COLO829 (cell line): ENCODE results near the gene ADAM12.

ENCODE experiments used
- DNase-seq: peaks from one replicate; pipeline ENCODE4 v3.0.0; 2012; ENCODE audit warnings: low spot score

Gene ADAM12

DNA sequence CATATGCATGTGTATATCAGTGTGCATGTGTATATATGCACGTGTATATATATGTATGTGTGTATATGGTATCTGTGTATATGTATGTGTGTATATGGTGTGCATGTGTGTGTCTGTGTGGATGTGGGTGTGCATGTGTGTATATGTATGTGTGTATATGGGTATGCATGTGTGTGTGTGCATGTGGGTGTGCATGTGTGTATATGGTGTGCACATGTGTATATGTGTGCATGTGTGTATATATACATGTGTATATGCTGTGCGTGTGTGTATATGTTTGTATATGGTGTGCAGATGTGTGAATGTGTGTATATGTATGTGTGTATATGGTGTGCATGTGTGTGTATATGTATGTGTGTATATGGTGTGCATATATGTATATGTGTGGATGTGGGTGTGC is 245.2 kb downstream of the ADAM12 start:
- no peak for DNase-seq

DNA sequence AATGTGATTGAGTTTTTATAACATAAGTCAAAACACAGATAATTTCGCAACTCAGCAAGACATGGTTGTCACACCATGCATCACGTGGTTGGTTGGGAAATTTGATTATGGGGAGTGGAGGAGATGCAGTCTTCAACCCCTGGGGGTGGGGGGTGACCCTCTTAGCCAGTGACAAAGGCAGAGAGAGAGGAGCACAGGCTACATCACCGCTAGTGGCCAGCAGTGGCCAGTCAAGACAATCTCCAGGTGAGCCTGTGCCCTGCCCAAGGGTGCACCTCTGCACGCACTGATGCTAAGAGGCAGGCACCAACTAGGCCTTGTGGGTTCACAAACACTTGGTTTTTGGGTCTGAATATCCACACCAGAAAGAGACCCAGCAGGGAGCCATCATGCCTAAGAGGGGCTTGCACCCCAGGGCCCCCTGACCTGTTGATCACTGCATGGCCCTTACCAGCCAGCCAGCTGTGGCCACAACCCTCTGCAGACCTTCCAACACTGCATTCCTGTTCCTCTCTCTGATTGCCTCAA is 247.5 kb downstream of the ADAM12 start:
- no peak for DNase-seq

- DNase-seq: no peak
Measured at GRCh38 chr10:126137562-126138221, 250.6 kb downstream of the ADAM12 start.

- DNase-seq: no peak
Measured at GRCh38 chr10:126135941-126136595, 252.2 kb downstream of the ADAM12 start.

DNA sequence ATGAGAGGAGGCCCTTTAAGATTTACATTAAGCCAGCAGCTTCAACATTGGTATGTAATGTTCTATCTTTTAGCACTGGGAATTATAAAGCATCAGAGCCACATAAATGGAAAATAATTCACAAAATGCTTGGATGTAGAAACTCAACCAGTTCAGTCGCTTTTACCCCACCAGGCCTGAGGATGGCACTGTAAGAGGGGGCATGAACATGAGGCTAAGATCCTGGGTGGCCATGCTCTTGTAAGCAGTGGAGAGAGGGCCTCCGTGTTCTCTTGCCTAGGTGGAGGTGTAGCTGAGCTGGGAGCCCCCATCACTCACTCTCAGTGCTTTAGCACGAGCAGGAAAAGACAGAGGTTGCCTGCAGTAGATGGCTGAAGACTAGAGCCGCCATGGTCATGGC is 253.1 kb downstream of the ADAM12 start:
- no peak for DNase-seq

- DNase-seq: no peak
Measured at GRCh38 chr10:126133906-126134656, 254.2 kb downstream of the ADAM12 start.

DNA sequence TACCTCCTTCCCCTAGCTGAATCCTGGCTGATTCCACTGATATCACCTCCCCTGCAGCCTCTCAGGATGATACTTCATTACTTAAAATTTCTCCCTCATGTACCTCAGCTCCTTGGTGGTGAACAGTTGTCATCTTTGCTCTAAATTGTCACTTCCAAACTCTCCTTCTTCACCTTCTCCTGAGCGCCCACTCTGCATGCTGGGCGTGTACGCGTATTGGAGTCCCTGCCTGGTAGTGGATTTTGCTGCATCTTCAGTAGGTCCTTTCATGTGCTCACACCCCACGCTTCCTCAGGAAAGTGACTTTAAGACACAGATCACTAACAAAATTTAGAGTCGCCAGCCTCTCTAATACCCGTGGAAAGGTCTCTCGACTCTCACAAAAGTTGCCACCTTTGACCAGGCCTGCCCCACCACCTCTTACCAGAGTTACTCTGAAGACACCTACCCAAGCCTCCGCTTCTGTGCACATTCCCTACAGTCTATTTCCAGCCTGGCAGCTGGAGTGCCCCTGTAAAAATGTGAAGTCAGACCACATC is 255.1 kb downstream of the ADAM12 start:
- no peak for DNase-seq

GRCh38 chr10:126131341-126131740 is 256.9 kb downstream of the ADAM12 start:
- no peak for DNase-seq

GRCh38 chr10:126130271-126130710 is 258.0 kb downstream of the ADAM12 start:
- DNase-seq: no peak

GRCh38 chr10:126129026-126129425 is 259.3 kb downstream of the ADAM12 start:
- DNase-seq: no peak

DNA sequence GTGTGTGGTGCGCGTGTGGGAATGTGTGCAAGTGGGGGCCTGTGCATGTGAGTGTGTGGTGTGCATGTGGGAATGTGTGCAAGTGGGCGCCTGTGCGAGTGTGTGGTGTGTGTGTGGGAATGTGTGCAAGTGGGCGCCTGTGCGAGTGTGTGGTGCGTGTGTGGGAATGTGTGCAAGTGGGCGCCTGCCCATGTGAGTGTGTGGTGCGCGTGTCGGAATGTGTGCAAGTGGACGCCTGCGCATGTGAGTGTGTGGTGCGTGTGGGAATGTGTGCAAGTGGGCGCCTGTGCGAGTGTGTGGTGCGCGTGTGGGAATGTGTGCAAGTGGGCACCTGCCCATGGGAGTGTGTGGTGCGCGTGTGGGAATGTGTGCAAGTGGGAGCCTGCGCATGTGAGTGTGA is 259.7 kb downstream of the ADAM12 start:
- DNase-seq: no peak

GRCh38 chr10:126127481-126128029 is 260.7 kb downstream of the ADAM12 start:
- no peak for DNase-seq

- no peak for DNase-seq
Measured at GRCh38 chr10:126126866-126127265, 261.4 kb downstream of the ADAM12 start.

GRCh38 chr10:126126023-126126422 is 262.3 kb downstream of the ADAM12 start:
- DNase-seq: no peak

- no peak for DNase-seq
Measured at GRCh38 chr10:126124668-126125349, 263.5 kb downstream of the ADAM12 start.

DNA sequence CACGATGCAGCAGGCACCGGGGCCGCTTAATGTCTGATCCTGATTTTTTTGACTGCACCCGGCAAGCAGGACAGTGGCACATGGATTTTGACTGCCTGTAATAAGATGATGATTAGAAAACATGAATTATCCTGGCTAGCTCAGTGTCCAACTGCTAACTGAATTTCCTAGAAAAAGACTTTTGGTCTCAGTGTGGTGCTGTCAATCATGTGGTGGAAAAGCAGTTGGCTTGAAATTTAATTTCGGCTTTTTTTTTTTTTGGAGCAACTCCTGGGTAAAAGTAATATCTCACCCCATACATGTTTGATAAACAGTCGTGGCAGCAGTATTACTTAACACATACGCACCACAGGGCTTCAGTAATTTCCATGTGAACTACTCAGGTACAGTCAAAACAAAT is 264.2 kb downstream of the ADAM12 start:
- DNase-seq: no peak

- no peak for DNase-seq
Measured at GRCh38 chr10:126123466-126123865, 264.8 kb downstream of the ADAM12 start.

DNA sequence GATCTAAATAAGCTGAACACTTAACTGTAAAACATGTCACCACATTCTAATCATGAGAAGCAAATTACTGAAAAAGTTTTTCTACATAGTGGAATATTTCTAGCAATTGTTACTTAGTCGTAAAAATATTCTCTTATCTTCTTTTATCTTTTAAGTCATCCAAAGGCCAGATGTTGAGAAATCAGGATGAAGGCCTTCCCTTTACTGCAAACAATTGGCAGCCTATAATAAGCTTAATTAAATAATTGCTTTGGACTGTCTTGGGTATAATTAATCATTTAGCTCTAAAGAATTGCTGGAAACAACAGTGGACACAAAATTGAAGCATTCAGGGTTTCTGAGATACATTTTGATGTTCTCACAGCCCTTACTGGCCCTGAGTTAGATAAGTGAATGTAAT is 265.4 kb downstream of the ADAM12 start:
- DNase-seq: no peak

- DNase-seq: no peak
Measured at GRCh38 chr10:126119599-126119998, 268.7 kb downstream of the ADAM12 start.

GRCh38 chr10:126118476-126118875 is 269.8 kb downstream of the ADAM12 start:
- DNase-seq: no peak

DNA sequence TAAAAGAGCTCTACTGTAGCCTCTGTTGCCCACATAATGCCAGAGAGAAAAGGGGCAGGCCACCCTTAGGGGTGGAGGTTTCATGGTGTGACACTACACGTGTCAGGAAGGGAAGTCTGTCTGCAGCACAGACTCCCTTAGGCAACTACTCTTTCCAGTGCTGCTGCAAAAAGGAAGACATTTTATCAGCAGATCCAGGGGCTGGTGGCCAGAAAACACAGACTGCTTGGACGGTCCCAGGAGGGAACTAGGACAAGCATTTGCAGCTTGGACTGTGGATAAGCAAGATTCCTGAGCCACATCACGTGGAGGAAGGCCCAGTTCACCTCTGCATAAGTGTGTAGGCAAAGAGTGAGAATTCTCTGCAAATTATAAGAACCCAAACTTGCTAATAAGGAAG is 271.1 kb downstream of the ADAM12 start:
- DNase-seq: no peak

- no peak for DNase-seq
Measured at GRCh38 chr10:126115886-126116285, 272.4 kb downstream of the ADAM12 start.
